Endothelial cell (in vitro differentiated cells): Measurements from ENCODE around the gene EPX. TPM values are rescaled to one million over a fixed set of nuclear protein-coding genes. Genes with fewer than 3 reads are reported as not detected.

Experiments used
- DNase-seq: peaks from one replicate; pipeline ENCODE4 v3.0.0; 2021; ENCODE audit warnings: low spot score
- H3K27ac Mint-ChIP-seq: one replicate; pipeline ENCODE4 v1.8.0; 2021; ENCODE audit warnings: mixed read lengths, inconsistent platforms; ENCODE audit not compliant: unreplicated experiment
- H3K27me3 Mint-ChIP-seq: one replicate; pipeline ENCODE4 v1.8.0; 2021; ENCODE audit warnings: mild to moderate bottlenecking, moderate library complexity, mixed read lengths, inconsistent platforms; ENCODE audit not compliant: unreplicated experiment
- H3K36me3 Mint-ChIP-seq: one replicate; pipeline ENCODE4 v1.8.0; 2021; ENCODE audit warnings: mild to moderate bottlenecking, low read depth, mixed read lengths, inconsistent platforms; ENCODE audit not compliant: unreplicated experiment
- H3K4me1 Mint-ChIP-seq: one replicate; pipeline ENCODE4 v1.8.0; 2021; ENCODE audit warnings: mild to moderate bottlenecking, mixed read lengths, inconsistent platforms; ENCODE audit not compliant: unreplicated experiment
- H3K4me3 Mint-ChIP-seq: one replicate; pipeline ENCODE4 v1.8.0; 2021; ENCODE audit warnings: mild to moderate bottlenecking, mixed read lengths, inconsistent platforms; ENCODE audit not compliant: unreplicated experiment
- H3K9me3 Mint-ChIP-seq: one replicate; pipeline ENCODE4 v1.8.0; 2021; ENCODE audit warnings: mixed read lengths, inconsistent platforms; ENCODE audit not compliant: unreplicated experiment
- total RNA-seq: library from RNA; stranded (reverse); fragmentation: NEBNext Ultra II Directional; extraction: Animal tissue kit (Norgen Biotek cat#: 25700); gene quantifications from one replicate; pipeline ENCODE4 v1.2.1, GENCODE V29; 2021; ENCODE audit not compliant: unreplicated experiment
- TF ChIP-seq, protein P1 (sequence below): fragments of 200-600 bp; sonication (generic); IDR thresholded peaks from one replicate; pipeline ENCODE4 v1.5.0; 2021; ENCODE audit warnings: antibody characterized with exemption; ENCODE audit not compliant: unreplicated experiment

The EPX gene
- total RNA-seq, 1 donor from 2014 or later: not detected

GRCh38 chr17:58247511-58248363 lies 55.2 kb downstream of the EPX start:
- Mint-ChIP-seq H3K9me3 (no peaks in the 10 kb centered on the region), H3K27me3 (peaks cover 21% of the 10 kb centered on the region), H3K4me1 (peaks cover 13% of the 10 kb centered on the region), H3K36me3 (no peaks in the 10 kb centered on the region), H3K27ac (no peak overlapping the region), H3K4me3 (no peak overlapping the region)
- TF ChIP-seq, protein P1, sequence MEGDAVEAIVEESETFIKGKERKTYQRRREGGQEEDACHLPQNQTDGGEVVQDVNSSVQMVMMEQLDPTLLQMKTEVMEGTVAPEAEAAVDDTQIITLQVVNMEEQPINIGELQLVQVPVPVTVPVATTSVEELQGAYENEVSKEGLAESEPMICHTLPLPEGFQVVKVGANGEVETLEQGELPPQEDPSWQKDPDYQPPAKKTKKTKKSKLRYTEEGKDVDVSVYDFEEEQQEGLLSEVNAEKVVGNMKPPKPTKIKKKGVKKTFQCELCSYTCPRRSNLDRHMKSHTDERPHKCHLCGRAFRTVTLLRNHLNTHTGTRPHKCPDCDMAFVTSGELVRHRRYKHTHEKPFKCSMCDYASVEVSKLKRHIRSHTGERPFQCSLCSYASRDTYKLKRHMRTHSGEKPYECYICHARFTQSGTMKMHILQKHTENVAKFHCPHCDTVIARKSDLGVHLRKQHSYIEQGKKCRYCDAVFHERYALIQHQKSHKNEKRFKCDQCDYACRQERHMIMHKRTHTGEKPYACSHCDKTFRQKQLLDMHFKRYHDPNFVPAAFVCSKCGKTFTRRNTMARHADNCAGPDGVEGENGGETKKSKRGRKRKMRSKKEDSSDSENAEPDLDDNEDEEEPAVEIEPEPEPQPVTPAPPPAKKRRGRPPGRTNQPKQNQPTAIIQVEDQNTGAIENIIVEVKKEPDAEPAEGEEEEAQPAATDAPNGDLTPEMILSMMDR: no peak
- no peak for DNase-seq

DNA sequence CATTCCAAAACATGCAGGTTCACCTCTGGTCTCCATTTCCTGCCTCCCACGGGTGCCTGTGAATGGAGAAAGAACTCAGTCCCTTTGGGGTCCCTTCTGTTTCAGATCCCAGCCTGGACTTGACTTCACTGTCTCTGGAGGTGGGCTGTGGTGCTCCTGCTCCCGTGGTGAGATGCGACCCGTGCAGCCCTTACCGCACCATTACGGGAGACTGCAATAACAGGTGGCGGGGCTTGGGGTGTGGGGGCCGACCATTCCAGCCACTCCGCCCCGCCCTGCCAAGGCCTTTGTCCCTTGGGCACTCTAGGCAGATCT lies 56.4 kb downstream of the EPX start:
- H3K9me3 Mint-ChIP-seq: no peaks in the 10 kb centered on the region
- no peak overlapping the region for H3K27ac Mint-ChIP-seq
- peaks cover 10% of the 10 kb centered on the region for H3K4me1 Mint-ChIP-seq
- no peaks in the 10 kb centered on the region for H3K36me3 Mint-ChIP-seq
- H3K27me3 Mint-ChIP-seq: peaks cover 16% of the 10 kb centered on the region
- no peak overlapping the region for H3K4me3 Mint-ChIP-seq
- no peak for DNase-seq
- TF ChIP-seq, protein P1: no peak

DNA sequence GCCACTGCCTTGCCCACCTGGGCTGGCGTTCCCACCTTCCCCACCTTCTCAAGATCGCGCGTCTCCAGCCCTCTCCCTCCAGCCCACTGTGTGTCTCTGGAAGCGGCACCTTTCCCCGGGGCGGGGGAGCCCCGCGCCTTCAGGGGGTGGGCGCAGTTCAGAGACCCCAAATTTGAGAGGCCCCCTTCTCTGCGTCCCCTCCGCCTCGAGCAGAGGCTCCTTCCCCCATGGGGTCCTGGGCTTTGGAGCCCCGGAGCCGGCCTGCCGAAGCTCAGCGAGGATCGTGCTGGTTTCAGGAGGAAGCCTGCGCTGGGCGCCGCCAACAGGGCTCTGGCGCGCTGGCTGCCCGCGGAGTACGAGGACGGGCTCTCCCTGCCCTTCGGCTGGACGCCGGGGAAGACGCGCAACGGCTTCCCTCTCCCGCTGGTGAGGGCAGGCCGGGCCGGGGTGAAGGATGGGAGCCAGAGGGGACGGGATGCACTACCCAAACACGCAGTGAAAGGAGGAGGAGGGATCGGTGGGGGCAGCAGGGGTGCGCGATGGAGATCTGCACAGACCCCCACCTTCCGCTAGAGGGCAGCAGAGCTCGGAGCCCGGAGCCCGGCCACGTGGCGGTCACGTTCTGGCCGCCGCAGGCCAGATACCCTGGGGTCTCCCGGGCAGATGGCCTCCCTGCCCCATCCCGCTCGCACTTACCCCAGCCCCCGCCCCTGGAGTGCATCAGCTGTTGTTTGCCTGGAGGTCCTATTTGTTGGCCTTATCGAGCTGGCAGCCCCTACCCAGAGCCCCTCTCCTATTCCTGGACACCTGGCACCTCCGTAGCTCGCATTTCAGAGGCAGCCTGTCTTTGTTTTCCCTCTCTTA lies 57.0 kb downstream of the EPX start:
- DNase-seq: peak; percentile 82
- H3K4me3 Mint-ChIP-seq: peak overlapping the region; percentile 67
- peaks cover 16% of the 10 kb centered on the region for H3K27me3 Mint-ChIP-seq
- H3K27ac Mint-ChIP-seq: no peak overlapping the region
- TF ChIP-seq, protein P1: peak; percentile 95
- H3K9me3 Mint-ChIP-seq: no peaks in the 10 kb centered on the region
- H3K4me1 Mint-ChIP-seq: peaks cover 7% of the 10 kb centered on the region
- H3K36me3 Mint-ChIP-seq: no peaks in the 10 kb centered on the region

- no peak for DNase-seq
- TF ChIP-seq, protein P1: no peak
- no peaks in the 10 kb centered on the region for H3K36me3 Mint-ChIP-seq
Measured at GRCh38 chr17:58250344-58251011, 58.0 kb downstream of the EPX start.

More at GRCh38 chr17:58250344-58251011, 58.0 kb downstream of the EPX start:
- peak overlapping the region; percentile 67 for H3K4me3 Mint-ChIP-seq
- no peaks in the 10 kb centered on the region for H3K9me3 Mint-ChIP-seq
- peaks cover 7% of the 10 kb centered on the region for H3K4me1 Mint-ChIP-seq
- H3K27me3 Mint-ChIP-seq: peaks cover 15% of the 10 kb centered on the region
- no peak overlapping the region for H3K27ac Mint-ChIP-seq
